Mucosa of gallbladder (tissue), 1 donor: Measurements from ENCODE around the gene KCNK5. TPM values are rescaled to one million over a fixed set of nuclear protein-coding genes. Genes with fewer than 3 reads are reported as not detected.
A peak's percentile ranks its signal among the peaks of the same experiment; 100 is the strongest.

ENCODE experiments used
- DNase-seq: peaks from one replicate; pipeline ENCODE4 v3.0.0-alpha.2; 2020; ENCODE audit warnings: low spot score
- total RNA-seq: library from RNA; stranded (reverse); gene quantifications from one replicate; pipeline ENCODE4 v1.2.1, GENCODE V29; 2021
- donor health status: DM: no; HTN: no; CAD: no.

The KCNK5 gene
- total RNA-seq, 1 donor from 2014 or later = 242 TPM

DNA sequence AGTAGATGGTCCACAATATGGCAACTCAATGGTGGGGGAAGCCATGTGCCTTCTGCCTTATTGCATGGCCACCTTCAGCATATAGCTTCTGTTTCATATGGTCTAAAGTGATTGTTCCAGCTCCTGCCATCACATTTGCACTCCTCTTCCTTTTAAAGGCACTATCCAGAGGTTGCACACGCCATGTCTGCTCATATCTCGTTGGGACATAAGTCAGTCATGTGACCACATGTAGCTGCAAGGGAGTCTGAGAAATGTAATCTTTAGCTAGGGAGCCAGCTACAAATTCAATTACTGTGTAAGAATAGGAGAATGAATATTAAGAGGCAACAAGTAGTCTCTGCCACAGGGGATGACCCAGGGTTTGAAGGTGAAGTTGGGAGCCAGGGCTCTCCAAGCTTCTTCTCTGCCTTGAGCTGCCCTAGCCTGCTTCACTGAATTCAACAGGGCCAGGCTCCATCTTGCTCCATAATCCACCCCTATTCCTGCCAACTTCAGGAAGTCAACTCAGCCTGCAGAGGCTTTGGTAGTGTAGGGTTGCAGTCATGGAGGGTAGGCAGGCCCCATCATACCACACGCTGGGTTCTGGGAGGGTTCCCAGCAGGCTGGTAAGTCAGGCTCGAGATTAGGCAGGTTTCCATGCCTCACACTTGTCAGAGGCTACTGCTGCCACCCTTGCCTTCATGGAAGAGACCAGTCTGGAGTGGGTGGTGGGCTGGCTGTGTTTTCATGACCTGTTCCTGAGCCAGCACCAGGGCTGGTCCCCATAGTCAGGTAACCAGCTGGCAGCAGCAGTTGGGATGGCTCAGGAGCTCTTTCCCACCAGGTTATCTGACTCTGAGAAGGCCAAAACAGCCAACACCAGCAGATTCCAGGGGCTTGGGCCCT lies 57.5 kb downstream of the KCNK5 start:
- no peak for DNase-seq

DNA sequence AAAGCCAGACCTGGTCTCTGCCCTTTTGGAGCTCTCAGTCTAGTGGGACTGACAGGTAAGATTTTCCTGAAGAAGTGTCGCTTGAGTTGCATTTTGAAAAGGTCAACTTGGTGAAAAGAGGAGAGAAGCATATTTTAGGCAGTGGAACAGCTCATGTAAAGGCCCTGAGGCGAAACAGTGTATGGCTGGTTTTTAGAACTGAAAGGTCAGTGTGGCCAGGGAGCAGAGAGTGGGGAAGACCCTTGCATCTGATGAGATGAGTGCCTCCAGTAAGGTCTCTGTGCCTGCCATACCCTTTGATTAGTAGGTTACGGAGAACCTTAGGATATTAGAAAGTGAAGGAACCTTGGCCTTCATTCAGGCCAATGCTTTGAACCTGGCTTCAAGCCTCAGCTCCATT lies 58.4 kb downstream of the KCNK5 start:
- no peak for DNase-seq

DNA sequence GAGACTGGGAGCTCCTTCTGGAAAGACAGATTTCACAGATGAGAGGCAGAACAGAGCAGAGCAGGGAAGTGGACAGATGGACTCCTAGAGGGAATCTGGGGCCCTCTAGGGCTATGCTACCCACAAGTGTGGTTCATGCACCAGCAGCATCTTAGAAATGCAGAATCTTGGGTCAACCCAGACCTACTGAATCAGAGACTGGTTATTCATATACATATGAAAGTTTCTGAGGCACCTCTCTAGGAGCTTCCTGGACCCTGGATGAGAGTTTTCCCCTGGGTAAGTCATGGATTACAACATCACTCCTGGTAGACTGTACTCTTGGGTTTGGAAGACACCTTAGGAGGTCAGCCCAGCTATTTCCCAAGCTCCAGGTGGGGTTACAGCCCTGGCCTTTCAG lies 58.9 kb downstream of the KCNK5 start:
- no peak for DNase-seq

DNA sequence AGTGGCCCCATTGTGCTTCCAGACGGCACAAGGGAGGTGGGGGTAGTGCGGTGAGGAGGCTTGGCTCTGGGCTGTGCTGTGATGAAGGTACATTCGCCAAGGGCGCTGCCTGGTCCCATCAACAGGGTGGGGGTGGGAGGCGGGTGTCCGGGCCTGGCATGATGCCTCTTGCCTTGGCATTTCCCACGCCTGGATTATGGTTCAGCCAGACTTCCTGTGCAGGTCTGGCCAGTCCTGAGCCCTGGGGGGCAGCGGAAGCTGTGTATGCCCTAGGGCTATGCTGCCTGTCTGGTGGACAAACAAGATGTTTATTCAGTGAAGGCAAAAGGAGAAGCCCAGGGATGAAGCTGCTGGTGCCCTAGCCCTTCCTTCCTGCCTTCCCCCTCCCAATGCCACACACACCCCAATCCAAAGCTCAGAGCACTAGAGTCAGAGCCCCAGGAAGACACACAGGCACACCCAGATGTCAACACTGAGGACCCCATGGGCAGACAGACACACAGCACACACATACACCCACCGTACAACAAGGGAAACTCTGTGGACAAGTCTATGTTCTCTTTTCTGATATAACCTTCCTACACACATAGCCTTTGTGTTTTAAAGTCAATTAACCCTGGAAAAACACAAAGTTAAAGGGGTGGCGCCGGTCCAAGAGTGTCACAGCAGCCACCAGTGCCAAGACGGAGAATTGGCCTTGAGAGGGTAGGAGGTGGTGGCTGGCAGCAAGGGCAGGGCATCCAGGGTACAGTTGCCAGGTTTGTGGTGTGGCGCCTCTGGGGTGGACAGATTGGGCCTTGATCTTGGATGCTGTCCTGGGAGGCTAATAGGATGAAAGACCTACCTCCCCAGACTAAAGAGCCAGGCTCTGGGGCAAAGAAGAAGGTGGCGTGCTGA lies 59.6 kb downstream of the KCNK5 start:
- peak; percentile 58 for DNase-seq

DNA sequence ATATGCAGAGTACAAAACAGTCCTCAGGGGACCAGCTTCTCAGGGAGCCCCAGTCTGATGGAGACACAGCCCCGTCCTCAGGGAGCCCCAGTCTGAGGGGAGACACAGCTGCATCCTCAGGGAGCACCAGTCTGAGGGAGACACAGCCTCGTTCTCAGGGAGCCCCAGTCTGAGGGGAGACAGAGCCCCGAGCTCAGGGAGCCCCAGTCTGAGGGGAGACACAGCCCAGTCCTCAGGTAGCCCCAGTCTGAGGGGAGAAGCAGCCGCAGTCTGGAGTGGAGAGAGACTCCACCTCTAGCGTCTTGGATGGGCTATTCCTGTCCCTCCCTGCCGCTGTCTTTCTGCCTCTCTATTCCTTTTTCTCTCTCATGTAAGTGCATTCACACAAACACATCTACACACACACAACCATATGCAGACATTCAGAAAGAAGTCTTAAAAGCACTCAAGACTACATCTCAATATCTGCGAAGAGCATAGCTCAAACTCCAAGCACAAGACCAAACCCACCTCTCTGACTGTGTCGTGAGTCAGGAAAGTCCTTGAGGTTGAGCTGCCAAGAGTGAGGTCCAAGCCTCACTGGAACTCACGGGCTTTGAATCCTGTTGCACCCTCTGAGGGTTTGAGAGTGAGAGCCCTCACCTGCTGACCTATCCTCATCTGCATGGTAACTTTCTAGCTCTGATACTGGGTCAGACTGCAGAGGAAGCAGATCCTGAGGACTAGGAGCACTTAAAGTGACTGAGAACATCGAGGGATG lies 61.2 kb downstream of the KCNK5 start:
- DNase-seq = no peak

DNA sequence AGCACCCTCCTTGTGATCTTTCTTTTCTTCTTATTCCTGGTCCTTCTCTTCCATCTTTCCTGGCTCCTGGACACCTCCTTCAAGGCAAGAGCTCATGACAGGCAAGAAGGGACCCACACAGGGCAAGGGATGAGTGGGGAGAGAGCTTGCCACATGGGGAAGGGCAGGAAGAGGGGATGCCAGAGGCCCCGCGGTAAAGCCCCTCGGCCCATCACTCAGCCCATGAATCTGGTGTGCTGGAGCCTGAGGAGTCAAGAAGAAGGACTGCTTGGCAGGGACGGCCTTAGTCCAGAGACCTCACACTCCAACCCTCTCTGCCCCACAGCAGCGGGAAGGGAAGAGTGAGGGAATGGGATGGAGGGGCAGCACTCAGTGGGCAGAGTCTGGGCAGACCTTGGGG lies 62.0 kb downstream of the KCNK5 start:
- no peak for DNase-seq

DNA sequence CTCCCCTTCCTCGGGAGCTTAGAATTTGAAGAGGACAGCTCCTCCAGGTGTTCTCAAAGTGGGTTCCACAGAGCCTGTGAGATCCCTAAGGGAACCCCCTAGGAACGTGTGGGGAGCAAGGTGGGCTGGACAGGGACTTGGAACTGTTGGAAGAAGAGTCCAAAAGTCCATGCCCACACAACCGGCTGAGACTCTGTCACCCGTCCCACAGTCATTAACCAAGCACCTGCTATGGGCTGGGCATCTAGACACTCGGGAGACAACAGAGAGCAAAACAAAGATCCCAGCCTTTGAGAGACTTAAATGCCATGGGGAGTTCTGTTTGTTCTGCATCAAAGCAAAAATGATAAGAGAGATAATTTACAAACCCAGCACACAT lies 62.4 kb downstream of the KCNK5 start:
- DNase-seq = no peak

DNA sequence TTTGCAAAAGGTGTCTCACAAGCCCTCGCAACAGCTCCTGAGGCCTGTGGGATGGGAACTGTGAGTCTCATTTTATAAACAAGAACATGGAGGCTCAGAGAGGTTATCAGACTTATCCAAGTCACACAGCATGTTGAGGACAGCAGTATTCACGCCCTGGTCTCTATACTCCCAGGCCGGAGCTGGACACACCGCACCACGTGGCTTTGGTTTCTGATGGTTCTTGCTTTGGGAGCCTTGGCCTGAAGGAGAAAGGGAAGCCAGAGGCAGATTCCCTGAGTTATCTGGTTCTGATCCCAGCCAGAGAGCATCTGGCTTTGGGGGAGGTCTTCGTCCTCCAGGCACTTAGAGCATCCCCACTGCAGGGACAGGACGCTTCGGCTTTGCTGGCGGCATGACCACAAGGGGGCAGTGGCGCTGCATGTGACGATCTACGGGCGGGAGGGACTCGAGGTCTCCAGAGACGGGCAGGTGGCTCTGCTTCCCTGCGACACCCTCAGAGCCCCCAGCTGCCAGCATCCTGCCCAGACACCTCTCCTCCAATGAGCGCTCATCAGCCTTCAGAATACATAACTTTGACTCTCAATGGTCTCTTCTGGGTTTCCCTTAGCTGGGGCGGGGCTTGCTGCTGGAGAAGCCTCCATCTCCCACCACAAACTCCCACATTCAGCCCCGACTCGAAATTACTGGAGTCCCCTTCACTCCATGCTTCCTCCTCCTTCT lies 62.9 kb downstream of the KCNK5 start:
- peak; percentile 80 for DNase-seq

DNA sequence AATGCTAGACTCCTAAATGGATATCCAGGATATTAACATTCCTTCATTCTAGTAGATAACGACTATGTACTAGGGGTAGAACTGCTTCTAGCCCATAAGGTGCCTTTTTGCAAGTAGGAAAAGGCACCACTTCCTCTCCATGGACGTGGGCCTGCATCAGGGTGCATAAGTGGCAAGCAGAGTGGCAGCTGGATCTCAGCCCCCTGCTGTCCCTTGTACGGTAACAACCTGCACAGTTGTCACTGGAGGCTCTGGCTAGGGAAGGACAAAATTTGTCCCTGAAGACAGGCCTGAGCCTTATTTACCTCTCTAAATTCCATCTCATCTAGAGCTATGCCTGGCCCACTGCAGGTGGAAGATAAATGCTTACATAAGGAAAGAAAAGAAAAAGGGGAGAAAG lies 71.8 kb downstream of the KCNK5 start:
- no peak for DNase-seq

DNA sequence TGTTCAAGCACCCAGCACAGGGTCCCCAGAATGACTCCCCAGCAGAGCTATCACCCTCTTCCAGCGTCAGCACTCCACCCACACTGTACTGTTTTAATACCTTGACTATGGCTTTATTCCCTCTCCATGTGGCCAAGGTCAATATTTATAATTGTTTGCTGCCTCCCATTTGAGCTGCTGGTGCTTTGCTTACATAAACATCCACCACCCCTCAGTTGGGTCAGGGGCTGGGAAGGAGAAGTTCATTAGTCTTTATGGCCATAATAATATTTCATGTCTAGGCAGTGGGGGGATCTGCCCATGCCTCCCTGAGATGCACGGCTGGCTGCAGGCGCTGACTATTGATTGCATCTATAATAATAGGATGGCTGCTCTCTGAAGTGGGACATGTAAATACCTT lies 72.5 kb downstream of the KCNK5 start:
- no peak for DNase-seq

DNA sequence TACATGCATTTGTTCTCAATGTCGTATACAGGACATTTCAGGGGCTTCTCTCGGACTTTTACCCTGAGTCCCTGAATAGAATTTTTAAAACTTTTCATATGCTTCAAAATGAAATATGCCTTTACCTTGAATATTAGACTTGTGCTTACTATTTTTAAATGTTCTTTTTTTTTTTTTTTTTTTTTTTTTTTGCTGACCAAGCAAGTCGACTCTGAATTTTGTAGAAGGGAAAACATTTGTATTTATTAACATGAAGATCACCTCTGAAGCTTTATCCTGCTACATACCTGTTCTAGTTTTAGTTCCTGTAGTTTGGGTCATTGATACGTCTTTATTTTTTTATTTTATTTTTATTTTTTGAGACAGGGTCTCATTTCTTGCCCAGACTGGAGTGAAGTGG lies 74.6 kb downstream of the KCNK5 start:
- no peak for DNase-seq

DNA sequence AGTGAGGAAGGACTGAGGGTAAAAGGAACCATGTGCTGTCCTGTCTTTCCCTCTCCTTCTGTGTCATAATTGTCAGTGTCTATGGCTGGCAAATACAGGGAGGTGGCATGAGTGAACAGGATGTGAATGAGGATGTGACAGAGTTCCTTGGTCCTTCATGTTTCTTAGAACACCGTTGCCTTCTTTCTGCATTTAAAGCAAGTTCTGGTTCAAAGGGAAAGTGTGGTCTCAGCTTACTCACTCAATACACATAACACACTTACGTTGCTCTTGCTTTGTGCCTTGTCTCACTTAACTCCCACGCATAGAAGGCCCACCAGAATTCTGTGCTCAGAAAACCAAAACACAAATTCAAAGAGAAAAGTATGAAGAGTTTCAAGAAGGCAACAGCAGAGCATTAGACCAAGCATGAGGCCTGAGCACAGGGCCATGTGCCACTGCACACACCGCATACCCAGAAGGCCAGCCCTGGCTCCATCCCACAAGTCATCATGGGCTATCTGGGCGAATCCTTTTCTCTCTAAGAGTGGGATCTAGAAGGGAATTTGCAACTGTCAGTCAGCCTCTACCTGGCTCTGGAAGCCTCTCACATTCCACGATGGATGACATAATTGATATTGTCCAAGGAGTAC lies 75.4 kb downstream of the KCNK5 start:
- DNase-seq = no peak

DNA sequence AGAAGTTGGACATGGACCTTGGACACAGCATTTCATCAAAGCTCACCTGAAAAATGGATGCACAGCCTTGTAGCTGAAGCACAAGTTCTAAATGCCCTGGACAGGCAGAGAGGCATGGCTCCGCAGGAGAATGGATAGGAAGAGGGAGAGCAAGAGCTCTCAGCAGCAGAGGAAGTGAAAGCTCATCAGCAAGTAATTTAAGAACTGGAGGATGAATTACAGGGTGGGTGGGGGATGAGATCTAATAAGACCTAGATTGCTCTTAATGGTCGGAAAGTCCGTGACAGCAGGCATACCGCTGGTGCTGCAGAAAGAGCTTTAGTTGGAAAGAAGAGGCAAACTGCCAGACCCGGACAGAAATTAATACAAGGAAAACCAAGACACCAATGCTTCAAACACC lies 77.0 kb downstream of the KCNK5 start:
- no peak for DNase-seq

DNA sequence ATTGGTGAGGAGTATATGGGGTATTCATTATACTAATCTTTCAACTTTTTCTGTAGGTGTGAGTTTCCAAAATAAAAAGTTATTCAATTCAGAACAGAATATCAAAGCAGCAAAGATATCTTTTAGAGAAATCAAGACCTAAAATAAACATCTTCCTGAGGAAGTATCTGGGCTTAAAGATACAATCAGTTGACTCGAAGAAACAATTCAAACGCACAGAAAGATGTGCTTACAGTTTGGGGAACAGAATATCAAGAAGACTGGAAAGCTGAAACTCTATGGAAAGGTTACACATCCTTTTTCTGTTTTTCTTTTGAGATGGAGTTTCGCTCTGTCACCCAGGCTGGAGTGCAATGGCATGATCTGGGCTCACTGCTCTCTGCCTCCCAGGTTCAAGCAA lies 78.1 kb downstream of the KCNK5 start:
- no peak for DNase-seq

DNA sequence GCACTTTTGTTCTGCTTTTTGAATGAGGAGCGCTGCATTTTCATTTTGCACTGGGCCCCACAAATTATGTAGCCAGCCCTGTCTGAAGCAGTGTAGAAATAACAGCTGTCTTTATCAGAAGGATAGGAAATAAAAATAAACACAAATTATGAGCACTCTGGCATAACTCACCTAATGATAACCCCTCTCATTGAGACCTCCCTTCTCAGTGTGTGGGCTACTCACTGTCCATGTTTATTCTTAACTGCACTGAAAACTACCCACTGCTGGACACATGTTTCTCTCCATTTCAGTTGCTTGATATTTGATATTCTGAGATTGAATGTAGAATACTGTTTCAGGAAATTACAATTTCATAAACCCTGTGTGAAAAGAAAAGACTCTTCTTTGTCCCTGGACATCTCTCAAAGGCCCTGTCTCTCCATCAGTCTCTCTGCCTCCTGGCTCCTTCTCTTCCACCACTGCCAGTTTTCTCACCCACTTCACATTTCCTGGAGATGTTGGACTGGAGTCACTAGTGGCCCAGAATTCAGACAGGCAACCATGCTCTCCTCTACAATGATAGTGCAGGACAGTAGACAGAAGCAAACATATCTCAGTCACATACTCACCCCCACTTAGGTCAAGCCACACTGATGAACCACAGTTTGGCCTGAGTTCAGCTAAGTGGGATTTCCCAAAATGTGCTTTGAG lies 84.6 kb downstream of the KCNK5 start:
- DNase-seq = no peak

DNA sequence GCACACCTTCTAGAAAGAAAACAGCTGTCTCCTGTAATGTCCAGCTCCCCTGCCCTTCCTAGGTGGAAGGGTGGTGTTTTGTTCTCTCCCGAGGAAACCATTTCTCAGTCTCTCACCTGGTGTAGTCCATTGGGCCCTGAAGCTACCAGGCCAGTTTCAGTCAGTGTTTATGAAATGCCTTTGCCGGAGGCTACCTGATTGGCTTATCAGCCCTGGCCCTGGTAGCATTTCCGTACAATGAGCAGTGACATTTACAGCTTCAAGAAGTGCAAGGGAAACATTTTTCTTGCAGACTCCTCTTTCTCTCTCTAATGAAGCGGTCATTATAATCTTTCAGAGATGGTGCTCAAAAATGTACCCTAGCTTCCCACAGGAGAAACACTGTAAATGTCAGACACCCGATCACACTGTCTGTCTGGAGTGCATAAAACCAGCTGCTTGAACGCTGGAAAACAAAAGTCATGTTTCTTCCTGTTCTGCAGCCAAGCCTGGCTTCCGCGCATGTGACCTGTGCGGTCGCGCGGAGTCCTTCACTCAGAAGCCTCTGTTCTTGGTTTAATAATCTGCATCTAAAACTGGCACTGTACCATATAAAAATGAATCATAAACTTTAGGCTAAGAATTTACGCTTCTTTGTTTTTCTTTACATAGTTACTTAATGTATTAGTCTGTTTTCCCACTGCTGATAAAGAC lies 85.9 kb downstream of the KCNK5 start:
- no peak for DNase-seq

DNA sequence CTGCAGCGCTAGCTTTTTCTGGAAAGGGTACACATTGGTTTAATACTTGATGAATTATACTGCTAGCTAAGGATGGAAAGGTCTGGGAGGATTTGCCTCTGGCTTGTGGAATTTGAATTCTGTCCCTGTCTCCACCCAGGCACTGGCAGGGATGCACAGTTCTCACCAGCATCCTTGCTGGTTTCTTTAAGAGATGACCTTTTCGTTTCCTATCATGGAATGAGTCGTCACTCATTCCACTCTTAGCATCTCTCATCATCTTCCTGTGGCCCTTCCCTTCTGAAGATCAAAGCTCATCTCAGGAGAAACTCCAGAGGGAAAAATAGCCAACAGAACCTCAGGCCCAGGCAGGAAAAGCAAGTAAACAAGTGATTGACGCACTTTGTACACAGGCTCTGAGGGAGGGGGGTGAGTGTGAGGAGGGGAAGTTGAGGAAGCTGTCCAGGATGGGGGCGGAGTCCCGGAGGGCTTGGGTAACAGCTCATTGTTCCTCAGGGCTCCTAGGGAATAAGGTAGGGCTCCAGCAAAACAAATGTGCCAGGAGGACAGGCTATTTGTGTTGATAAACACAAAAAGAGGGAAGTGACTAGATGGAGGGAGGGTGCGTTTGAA lies 88.6 kb downstream of the KCNK5 start:
- DNase-seq = no peak
